Skeletal muscle satellite cell (primary cell): ENCODE data around the gene LRMDA.

Experiments
- H3K27me3 ChIP-seq: 2 replicates; pipeline ENCODE4 v1.7.0; 2013; ENCODE audit warnings: low read length; ENCODE audit not compliant: control insufficient read depth, insufficient read depth
- H3K36me3 ChIP-seq: 2 replicates; pipeline ENCODE4 v1.7.0; 2013; ENCODE audit warnings: mild to moderate bottlenecking, control low read depth, low read length; ENCODE audit not compliant: insufficient read depth
- H3K4me1 ChIP-seq: 2 replicates; pipeline ENCODE4 v1.7.0; 2013; ENCODE audit warnings: low read length; ENCODE audit not compliant: control insufficient read depth, insufficient read depth
- H3K4me2 ChIP-seq: 2 replicates; pipeline ENCODE4 v1.7.0; 2013; ENCODE audit warnings: mild to moderate bottlenecking, low read length
- H3K4me3 ChIP-seq: 2 replicates; pipeline ENCODE4 v1.7.0; 2013; ENCODE audit warnings: low read length
- H3K9ac ChIP-seq: 2 replicates; pipeline ENCODE4 v1.7.0; 2013; ENCODE audit warnings: mild to moderate bottlenecking, low read depth, low read length, moderate library complexity
- H3K9me3 ChIP-seq: replicated peaks from 2 replicates; pipeline ENCODE4 v1.7.0; 2013; ENCODE audit warnings: mild to moderate bottlenecking, control low read depth, low read length

Gene LRMDA

GRCh38 chr10:75492173-75492925 is 60.9 kb downstream of the LRMDA start:
- no peaks in the 10 kb centered on the region for H3K4me1 ChIP-seq
- H3K9ac ChIP-seq = no peak overlapping the region
- no peaks in the 10 kb centered on the region for H3K27me3 ChIP-seq
- no peaks in the 10 kb centered on the region for H3K9me3 ChIP-seq
- H3K36me3 ChIP-seq = no peaks in the 10 kb centered on the region
- H3K4me2 ChIP-seq = no peak overlapping the region
- H3K4me3 ChIP-seq = no peak overlapping the region

GRCh38 chr10:75493464-75493863 is 62.0 kb downstream of the LRMDA start:
- Histone ChIP-seq H3K36me3 (no peaks in the 10 kb centered on the region), H3K4me2 (no peak overlapping the region), H3K4me3 (no peak overlapping the region), H3K9ac (no peak overlapping the region), H3K27me3 (no peaks in the 10 kb centered on the region), H3K9me3 (no peaks in the 10 kb centered on the region), H3K4me1 (no peaks in the 10 kb centered on the region)

GRCh38 chr10:75495434-75496190 is 64.2 kb downstream of the LRMDA start:
- Histone ChIP-seq H3K9ac (no peak overlapping the region), H3K27me3 (peaks cover 4% of the 10 kb centered on the region), H3K9me3 (no peaks in the 10 kb centered on the region), H3K4me2 (no peak overlapping the region), H3K4me1 (no peaks in the 10 kb centered on the region), H3K4me3 (no peak overlapping the region), H3K36me3 (no peaks in the 10 kb centered on the region)

- Histone ChIP-seq H3K36me3 (no peaks in the 10 kb centered on the region), H3K27me3 (peaks cover 4% of the 10 kb centered on the region), H3K4me3 (no peak overlapping the region), H3K9ac (no peak overlapping the region), H3K4me1 (no peaks in the 10 kb centered on the region), H3K9me3 (no peaks in the 10 kb centered on the region), H3K4me2 (no peak overlapping the region)
Measured at GRCh38 chr10:75496191-75496567, 64.8 kb downstream of the LRMDA start.

- no peaks in the 10 kb centered on the region for H3K9me3 ChIP-seq
- no peak overlapping the region for H3K4me3 ChIP-seq
- H3K9ac ChIP-seq = no peak overlapping the region
- no peaks in the 10 kb centered on the region for H3K4me1 ChIP-seq
- H3K27me3 ChIP-seq = peaks cover 4% of the 10 kb centered on the region
- no peak overlapping the region for H3K4me2 ChIP-seq
- H3K36me3 ChIP-seq = no peaks in the 10 kb centered on the region
Measured at GRCh38 chr10:75497997-75498883, 66.8 kb downstream of the LRMDA start.

GRCh38 chr10:75498884-75499350 is 67.5 kb downstream of the LRMDA start:
- Histone ChIP-seq H3K9ac (no peak overlapping the region), H3K36me3 (no peaks in the 10 kb centered on the region), H3K4me2 (no peak overlapping the region), H3K9me3 (no peaks in the 10 kb centered on the region), H3K4me3 (no peak overlapping the region), H3K4me1 (no peaks in the 10 kb centered on the region), H3K27me3 (peaks cover 4% of the 10 kb centered on the region)

- H3K4me3 ChIP-seq = no peak overlapping the region
- H3K4me2 ChIP-seq = no peak overlapping the region
- H3K27me3 ChIP-seq = peaks cover 4% of the 10 kb centered on the region
- H3K9ac ChIP-seq = no peak overlapping the region
- H3K36me3 ChIP-seq = no peaks in the 10 kb centered on the region
- H3K4me1 ChIP-seq = no peaks in the 10 kb centered on the region
- H3K9me3 ChIP-seq = no peaks in the 10 kb centered on the region
Measured at GRCh38 chr10:75499556-75500160, 68.2 kb downstream of the LRMDA start.

GRCh38 chr10:75502389-75502788 is 71.0 kb downstream of the LRMDA start:
- no peaks in the 10 kb centered on the region for H3K36me3 ChIP-seq
- no peak overlapping the region for H3K4me2 ChIP-seq
- H3K4me3 ChIP-seq = no peak overlapping the region
- H3K27me3 ChIP-seq = peaks cover 9% of the 10 kb centered on the region
- H3K4me1 ChIP-seq = no peaks in the 10 kb centered on the region
- H3K9me3 ChIP-seq = no peaks in the 10 kb centered on the region
- no peak overlapping the region for H3K9ac ChIP-seq

- Histone ChIP-seq H3K4me2 (no peak overlapping the region), H3K36me3 (no peaks in the 10 kb centered on the region), H3K9ac (no peak overlapping the region), H3K4me1 (no peaks in the 10 kb centered on the region), H3K9me3 (no peaks in the 10 kb centered on the region), H3K27me3 (peaks cover 10% of the 10 kb centered on the region), H3K4me3 (no peak overlapping the region)
Measured at GRCh38 chr10:75502838-75503237, 71.4 kb downstream of the LRMDA start.

- no peaks in the 10 kb centered on the region for H3K9me3 ChIP-seq
- H3K4me2 ChIP-seq = no peak overlapping the region
- no peak overlapping the region for H3K4me3 ChIP-seq
- peaks cover 15% of the 10 kb centered on the region for H3K27me3 ChIP-seq
- H3K9ac ChIP-seq = no peak overlapping the region
- H3K4me1 ChIP-seq = no peaks in the 10 kb centered on the region
- H3K36me3 ChIP-seq = no peaks in the 10 kb centered on the region
Measured at GRCh38 chr10:75505293-75505692, 73.9 kb downstream of the LRMDA start.
